ENCODE results near the gene SVIL. TPM values are rescaled to one million over a fixed set of nuclear protein-coding genes. Genes with fewer than 3 reads are reported as not detected.

The SVIL gene
- total and polyA plus RNA-seq, 2 of the 13 experiments (the other 11 are each of a cell fraction or from before 2014, with no cell fraction given), result 3.9 to 12.1 TPM

DNA sequence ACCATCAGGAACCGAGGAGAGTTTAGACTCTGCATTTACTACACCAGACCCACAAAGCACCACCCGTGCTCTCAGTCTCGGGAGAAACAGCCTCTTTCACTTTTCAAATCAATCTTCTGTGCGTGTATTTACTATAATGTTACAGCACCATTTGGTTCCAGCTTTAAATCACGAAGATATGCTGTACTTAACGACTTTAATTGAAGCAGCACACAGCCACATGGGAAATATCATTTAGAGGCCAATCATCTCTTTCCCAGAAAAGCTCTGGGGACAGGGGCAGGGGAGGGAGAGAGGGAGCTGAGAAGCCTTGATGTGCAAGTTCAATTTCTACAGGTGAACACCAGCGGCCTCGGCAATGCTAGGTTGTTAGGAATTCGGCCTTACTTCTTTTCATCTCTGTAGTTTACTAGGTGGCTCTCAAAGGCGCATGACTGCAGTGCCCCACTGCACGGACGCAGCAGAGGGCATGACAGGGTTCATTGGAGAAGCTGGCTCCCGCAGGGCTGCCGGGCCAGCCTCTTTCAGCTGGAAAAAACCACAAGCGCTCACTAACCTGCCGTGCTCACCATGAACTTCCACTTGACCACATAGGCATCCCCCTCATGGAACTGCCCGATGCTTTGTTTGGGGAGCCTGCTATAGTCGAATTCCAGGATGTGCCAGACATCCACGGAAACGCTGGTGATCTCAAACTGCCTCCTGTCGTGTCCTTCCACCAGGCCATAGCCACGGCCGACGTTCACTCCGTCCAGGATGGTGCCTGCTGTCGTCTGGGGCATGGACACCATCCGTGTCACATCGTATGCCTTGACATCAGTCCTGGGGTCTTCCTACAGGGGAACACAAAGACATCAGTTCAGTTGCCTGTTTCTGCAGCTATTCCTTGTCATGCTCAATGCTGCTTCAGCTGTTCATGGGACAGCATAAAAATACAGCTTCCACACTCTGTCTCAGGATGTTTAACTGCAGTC, 154.5 kb downstream of the SVIL start (continued):
- TF ChIP-seq, protein P1, sequence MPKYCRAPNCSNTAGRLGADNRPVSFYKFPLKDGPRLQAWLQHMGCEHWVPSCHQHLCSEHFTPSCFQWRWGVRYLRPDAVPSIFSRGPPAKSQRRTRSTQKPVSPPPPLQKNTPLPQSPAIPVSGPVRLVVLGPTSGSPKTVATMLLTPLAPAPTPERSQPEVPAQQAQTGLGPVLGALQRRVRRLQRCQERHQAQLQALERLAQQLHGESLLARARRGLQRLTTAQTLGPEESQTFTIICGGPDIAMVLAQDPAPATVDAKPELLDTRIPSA (CRISPR knock-in tag; IDR thresholded peaks at IDR 0.05; ENCODE audit: borderline replicate concordance), result no peak
- TF ChIP-seq, protein P2, sequence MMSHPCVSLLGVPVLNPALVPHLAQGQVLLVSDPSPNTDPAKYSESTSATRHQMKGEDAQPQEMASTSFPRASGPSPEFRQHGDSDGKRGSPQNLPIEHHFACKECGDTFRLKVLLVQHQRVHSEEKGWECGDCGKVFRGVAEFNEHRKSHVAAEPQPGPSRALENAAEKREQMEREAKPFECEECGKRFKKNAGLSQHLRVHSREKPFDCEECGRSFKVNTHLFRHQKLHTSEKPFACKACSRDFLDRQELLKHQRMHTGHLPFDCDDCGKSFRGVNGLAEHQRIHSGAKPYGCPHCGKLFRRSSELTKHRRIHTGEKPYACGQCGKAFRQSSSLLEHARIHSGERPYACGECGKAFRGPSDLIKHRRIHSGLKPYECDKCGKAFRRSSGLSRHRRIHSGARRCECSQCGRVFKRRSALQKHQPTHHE (CRISPR knock-in tag; IDR thresholded peaks at IDR 0.05; ENCODE audit: borderline replicate concordance), result no peak
- TF ChIP-seq MAFF (IDR thresholded peaks at IDR 0.05; ENCODE audit: low read depth, low read length) (no peak), ZNF737 (CRISPR knock-in tag; IDR thresholded peaks at IDR 0.05; ENCODE audit: borderline replicate concordance) (no peak), PCBP1 (IDR thresholded peaks at IDR 0.05; ENCODE audit: borderline replicate concordance, low read depth, low read length) (no peak), MED13 (CRISPR knock-in tag; IDR thresholded peaks at IDR 0.05) (no peak), MED1 (CRISPR knock-in tag; IDR thresholded peaks at IDR 0.05) (no peak), NFE2L2 (IDR thresholded peaks at IDR 0.05; ENCODE audit: low read length) (no peak)
- TF ChIP-seq, protein P3, sequence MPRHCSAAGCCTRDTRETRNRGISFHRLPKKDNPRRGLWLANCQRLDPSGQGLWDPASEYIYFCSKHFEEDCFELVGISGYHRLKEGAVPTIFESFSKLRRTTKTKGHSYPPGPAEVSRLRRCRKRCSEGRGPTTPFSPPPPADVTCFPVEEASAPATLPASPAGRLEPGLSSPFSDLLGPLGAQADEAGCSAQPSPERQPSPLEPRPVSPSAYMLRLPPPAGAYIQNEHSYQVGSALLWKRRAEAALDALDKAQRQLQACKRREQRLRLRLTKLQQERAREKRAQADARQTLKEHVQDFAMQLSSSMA (CRISPR knock-in tag; IDR thresholded peaks at IDR 0.05), result no peak
- TF ChIP-seq, protein P4, sequence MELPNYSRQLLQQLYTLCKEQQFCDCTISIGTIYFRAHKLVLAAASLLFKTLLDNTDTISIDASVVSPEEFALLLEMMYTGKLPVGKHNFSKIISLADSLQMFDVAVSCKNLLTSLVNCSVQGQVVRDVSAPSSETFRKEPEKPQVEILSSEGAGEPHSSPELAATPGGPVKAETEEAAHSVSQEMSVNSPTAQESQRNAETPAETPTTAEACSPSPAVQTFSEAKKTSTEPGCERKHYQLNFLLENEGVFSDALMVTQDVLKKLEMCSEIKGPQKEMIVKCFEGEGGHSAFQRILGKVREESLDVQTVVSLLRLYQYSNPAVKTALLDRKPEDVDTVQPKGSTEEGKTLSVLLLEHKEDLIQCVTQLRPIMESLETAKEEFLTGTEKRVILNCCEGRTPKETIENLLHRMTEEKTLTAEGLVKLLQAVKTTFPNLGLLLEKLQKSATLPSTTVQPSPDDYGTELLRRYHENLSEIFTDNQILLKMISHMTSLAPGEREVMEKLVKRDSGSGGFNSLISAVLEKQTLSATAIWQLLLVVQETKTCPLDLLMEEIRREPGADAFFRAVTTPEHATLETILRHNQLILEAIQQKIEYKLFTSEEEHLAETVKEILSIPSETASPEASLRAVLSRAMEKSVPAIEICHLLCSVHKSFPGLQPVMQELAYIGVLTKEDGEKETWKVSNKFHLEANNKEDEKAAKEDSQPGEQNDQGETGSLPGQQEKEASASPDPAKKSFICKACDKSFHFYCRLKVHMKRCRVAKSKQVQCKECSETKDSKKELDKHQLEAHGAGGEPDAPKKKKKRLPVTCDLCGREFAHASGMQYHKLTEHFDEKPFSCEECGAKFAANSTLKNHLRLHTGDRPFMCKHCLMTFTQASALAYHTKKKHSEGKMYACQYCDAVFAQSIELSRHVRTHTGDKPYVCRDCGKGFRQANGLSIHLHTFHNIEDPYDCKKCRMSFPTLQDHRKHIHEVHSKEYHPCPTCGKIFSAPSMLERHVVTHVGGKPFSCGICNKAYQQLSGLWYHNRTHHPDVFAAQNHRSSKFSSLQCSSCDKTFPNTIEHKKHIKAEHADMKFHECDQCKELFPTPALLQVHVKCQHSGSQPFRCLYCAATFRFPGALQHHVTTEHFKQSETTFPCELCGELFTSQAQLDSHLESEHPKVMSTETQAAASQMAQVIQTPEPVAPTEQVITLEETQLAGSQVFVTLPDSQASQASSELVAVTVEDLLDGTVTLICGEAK (IDR thresholded peaks at IDR 0.05), result no peak
- TF ChIP-seq, protein P4 (CRISPR knock-in tag; IDR thresholded peaks at IDR 0.05), result no peak
